Inflammatory macrophage treated with lipopolysaccharide for 4 hours (primary cell): Measurements from ENCODE around the gene MRGPRD.
"Not testable (repeated sequence)": the region's sequence is repeated elsewhere in the genome, so short reads cannot be mapped to it uniquely, and the experiment has no call there.

Experiments used
- DNase-seq: peaks from one replicate; pipeline ENCODE4 v3.0.0-alpha.2; 2020

MRGPRD gene

GRCh38 chr11:69005631-69006368, 25.0 kb upstream of the MRGPRD start:
- no peak for DNase-seq

DNA sequence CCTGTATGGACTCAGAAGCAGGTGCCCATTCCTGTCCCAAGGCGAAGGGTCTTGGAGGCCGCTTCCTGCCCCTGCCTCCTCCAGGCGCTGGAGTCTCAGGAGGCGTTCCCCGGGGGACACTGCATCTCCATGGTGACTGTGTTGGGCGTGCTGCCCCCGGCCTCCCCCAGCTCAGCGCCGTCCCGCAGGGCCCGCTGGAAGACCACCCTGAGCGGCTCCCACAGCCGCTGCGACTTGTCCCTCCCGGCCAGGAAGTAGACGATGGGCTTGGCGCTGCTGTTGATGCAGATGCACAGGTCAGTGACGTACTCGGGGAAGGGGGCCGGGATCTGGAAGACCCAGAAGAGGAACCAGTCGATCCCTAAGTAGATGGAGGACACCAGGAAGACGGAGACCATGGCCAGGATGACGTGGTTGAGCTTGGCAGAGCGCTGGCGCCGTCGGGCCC, 24.4 kb upstream of the MRGPRD start:
- no peak for DNase-seq

DNA sequence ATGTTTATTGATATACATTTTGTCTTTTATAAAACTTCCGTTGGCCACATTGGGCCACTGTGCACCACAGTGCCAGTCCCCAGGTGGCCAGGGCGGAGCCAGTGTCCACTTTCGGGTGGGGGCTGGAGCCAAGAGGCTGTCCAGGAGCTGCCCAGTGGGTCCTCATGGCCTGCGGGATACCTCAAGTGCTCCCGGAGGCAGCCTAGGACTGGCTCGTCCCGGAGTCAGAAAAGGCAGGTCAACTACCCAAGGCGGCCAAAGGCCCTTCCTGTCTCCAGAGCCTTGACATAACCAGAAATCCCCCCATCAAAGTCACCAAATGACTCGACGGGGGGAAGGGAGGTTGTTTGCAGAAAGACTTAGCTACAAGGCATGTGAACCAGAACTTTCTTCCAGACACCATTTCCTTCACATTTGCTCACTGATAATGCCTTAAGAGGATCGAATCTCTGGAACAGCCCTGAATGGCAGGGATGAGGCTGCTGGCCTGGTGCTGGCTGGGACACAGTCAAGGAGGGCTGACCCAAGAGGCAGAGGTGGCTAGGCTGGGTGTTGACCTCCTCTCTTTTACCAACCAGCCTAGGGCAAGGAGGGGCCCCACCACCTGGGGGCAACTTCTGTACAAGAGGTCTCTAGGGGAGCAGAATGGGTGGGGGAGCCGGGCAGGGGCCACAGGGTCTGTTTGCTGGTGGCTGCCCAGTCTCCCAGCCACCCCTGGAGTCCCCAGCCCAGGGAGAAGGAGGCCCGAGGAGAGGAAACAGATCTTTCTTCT, 23.8 kb upstream of the MRGPRD start:
- DNase-seq, result no peak

DNA sequence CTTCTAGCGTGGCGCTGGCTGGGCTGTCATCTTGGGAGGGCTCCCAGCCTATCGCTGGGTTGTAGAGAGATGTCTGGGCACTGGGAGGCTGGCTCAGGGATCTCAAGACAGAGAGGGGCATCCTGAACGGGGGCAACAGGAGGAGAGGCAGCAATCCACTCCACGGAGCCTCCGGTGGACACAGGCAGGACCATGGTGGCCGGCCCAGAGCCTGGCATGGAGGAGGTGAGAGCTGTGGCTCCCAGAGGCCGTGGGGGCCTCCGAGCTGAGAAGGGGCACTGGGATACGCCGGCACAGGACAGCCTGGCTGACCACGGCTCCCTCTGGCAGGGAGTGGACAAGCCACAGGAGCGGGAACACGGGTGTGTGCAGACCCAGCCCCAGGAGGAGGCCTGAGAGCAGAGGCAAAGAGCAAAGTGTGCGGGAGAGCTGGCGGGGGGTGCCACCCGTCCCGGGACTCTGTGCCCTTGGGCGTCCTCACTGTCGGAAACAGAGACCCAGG, 23.1 kb upstream of the MRGPRD start:
- no peak for DNase-seq

DNA sequence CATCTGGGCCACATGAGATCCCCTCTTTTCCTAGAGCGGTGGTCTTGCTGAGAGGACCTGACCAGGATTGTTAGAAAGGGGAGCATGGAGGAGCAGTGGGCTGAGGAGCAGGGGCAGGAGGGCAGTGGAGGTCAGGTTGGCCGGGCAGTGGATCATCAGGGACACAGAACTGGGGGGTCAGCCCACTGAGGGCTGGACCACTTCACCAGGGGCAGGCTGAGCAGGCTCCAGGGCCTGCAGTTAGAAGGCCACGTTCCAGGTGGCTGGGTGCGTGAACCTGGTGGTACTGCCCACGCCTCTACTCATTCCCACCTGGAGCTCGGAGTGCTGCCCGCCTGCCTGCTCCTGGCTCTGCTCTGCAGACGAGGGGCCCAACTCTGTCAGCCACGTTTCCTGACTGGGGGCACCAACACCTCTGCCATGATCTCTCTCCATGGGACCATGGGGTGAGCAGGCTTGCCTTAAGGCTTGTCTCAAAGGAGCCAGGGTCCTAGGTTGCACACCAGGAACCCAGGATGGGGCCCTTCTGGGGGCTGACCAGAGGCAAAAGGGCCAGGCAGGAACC, 22.6 kb upstream of the MRGPRD start:
- DNase-seq, result no peak

DNA sequence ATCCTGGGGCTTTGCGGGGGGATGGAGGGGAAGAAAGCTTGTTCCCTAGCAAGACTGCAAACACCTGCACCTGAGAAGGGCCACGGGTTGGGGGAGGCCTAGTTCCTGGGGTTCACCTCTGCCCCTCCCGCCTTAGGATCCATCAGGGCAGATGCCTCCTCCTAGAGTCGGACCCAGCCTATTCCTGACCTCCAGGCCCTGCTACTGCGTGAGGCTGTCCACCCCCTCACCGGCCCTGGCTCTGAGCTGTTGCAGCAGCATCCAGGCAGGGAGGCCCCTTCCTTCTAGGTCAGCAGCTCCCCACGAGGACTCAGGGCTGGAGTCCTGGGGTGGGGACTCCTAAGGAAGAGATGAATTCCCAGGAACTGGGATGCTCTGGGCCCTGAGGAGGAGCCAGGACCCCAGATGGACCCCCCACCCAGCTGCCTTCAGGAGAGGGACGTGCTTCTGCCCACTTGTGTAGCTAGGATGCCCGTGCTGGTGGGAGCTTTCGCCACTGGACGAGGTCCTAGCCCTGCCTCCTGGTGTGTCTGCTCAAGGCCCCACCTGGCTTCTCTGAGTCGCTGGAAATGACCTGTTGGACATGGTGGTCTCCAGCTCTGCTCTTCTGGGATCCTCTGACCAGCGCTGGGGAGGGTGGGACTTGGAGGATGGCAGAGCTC, 21.9 kb upstream of the MRGPRD start:
- no peak for DNase-seq

GRCh38 chr11:69002110-69002569, 21.4 kb upstream of the MRGPRD start:
- peak; percentile 26 for DNase-seq

GRCh38 chr11:69001243-69002081, 20.7 kb upstream of the MRGPRD start:
- DNase-seq, result no peak

DNA sequence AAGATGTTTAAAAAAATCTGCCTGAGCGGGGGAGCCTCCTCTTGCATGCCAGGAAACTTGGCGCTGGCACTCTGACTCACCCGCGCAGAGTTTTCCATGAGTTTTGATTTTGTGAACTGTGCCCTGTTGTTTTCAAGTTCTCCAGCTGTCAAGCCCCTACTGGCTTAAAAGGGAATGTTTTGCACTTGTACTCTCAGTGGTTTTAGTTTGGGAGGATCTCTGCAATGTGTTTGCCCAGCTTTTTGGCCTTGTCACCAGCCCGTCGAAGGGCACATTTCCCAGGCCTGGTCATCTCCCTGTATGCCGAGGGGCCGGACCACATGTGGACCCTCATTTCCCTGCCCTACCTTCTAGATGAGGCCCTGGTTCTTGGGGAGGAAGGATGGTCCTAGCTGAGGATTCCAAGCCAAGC, 20.1 kb upstream of the MRGPRD start:
- peak; percentile 14 for DNase-seq

- DNase-seq, result no peak
These were observed 19.6 kb upstream of the MRGPRD start for GRCh38 chr11:69000391-69000790.

DNA sequence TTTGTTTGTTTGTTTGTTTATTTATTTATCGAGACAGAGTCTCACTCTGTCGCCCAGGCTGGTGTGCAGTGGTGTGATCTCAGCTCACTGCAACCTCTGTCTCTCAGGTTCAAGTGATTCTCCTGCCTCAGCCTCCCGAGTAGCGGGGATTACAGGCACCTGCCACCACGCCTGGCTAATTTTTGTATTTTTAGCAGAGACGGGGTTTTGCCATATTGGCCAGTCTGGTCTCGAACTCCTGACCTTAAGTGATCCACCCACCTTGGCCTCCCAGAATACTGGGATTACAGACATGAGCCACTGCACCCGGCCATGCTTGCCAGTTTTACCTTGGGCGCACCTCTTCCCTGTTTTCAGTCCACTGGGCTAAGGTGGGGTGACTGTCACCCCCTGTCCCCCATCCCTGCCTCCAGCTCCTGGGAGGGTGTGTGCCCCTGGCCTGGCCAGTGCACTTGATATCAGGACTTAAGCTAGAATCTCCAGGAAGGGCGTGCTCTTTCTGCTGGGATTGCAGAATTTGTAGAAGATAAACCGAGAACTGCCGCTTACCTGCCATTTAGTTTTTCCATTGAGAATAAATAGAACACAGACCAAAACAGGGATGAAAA, 19.1 kb upstream of the MRGPRD start:
- DNase-seq, result not testable (repeated sequence)

DNA sequence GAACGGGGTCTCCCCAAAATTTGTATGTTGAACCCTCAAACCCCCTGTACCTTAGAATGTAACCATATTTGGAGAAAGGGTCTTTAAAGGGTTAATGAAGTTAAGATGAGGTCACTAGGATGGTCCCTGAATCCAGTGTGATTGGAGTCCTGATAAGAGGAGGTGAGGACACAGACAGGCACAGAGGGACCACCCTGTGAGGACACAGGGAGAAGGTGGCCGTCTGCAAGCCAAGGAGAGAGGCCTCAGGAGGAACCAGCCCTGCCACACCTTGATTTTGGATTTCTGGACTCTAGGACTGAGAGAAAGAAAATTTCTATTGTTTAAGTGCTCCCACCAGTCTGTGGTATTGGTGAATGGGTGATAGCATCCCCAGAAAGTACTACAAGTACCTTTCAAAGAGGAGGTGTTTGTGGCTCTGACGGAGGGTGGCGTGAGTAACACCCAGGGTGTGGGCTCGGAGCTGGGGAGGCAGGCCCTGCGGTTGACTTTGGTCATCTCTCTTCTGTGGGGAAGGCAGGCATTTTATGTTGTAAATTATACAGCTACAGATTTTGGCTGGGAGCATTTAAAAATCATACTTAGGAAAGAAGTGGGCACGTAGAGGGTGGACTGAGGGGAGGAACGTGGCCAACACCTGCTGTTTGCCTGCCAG, 18.4 kb upstream of the MRGPRD start:
- DNase-seq, result no peak

- DNase-seq, result no peak
These were observed 17.7 kb upstream of the MRGPRD start for GRCh38 chr11:68998390-68998911.

DNA sequence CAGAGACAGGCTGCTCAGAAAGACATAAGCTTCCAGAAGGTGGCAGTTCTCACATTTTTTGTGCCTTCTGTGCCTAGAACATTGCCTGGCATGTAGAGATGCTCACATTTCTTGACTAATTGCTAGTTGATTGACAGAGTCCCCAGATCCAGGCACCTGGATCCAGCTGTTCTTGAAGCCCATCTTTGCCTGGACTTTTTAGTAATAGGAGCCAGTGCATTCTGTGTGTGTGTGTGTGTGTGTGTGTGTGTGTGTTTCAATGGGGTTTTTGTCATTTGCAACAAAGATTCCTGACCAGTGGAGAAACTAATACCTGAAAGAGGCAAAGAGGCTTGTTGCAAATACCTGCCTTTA, 17.2 kb upstream of the MRGPRD start:
- DNase-seq, result no peak

DNA sequence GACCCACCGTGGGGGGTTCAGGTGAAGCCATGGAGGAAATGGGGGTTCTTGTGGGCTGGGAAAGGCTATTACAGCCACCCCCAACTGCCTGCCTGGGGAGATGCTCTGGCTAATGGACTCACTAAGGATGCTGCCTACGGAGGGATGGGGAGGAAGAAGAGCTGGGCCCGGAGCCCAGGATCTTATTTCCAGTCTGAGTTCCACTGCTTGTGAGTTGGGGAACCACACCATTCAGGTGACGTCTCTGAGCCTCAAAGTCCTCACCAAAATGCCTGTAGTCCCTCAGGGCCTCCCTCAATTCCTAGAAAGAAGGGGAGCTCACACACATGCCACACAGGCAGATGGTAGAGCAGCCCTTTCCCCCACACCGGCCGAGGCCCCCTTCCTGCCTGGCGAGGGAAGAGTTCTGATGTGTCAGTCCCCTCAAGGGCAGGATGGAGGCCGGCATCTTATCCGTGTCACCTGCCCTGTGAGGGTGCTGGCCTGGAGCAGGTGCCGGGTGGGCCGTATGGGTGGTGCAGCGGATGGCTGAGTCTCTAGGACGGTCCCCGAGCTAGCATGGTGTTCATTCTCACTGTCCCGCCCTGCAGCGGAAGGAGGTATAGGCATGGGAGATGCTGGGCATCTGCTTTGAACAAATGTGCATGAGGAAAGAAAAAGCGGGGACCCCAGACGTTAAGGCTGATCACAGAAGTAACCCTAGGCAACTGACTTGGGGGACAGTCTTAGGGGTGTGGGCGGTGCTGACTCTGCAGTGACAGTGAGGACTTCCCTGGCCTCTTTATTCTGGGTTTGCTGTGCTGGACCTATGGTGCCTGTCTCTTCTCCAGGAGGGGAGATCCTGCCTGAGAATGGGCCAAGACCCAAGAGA, 16.6 kb upstream of the MRGPRD start:
- DNase-seq, result no peak

GRCh38 chr11:68996376-68997123, 15.8 kb upstream of the MRGPRD start:
- no peak for DNase-seq

GRCh38 chr11:68994894-68995285, 14.1 kb upstream of the MRGPRD start:
- no peak for DNase-seq

DNA sequence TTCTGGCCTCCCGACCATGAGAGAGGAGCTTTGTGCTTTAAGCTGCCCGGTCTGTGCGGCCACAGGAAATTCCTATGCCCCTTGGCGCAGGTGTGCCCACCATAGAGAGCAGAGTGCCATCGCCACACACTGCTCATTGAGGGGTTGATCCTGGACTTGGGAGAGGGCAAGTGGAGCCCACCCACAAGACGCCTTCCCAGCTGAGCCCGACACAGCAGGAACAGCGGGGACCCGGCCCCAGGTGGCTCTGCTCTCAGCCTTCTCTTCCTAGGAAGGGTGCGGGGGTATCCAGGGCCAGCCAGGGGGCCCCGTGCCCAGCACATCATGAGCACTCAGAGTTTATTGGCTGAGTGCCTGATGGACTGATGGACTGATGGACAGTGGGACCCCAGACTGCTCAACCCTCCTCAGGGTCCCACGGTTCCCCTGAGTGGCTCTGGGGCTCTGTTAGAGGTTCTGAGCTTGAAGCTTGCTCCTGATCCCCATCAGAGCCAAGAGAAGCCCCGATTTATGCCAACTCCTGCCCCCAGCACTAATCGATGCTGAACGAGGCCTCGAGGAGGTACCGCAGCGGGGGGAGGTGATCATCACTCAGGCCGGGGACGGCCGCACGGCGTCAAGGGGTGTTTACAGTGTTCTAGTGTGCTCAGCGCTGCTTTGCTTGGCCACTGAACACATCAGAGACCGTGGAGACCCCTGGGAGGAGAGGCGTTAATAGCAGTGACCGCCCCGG, 13.5 kb upstream of the MRGPRD start:
- no peak for DNase-seq

GRCh38 chr11:68993546-68993945, 12.8 kb upstream of the MRGPRD start:
- DNase-seq, result no peak
